PC-9 (cell line): ENCODE results near the gene SESN3.

Experiments
- EZH2 ChIP-seq: fragments of 200-600 bp; sonication (generic); IDR thresholded peaks from 2 replicates; pipeline ENCODE4 v1.8.0; 2017; ENCODE audit warnings: antibody characterized with exemption, low read depth
- TF ChIP-seq, protein P1 (sequence below): fragments of 200-600 bp; sonication (generic); conservative IDR thresholded peaks from 2 replicates; pipeline ENCODE4 v1.6.1; 2017; ENCODE audit warnings: mixed run types, antibody characterized with exemption, mild to moderate bottlenecking, moderate library complexity

DNA sequence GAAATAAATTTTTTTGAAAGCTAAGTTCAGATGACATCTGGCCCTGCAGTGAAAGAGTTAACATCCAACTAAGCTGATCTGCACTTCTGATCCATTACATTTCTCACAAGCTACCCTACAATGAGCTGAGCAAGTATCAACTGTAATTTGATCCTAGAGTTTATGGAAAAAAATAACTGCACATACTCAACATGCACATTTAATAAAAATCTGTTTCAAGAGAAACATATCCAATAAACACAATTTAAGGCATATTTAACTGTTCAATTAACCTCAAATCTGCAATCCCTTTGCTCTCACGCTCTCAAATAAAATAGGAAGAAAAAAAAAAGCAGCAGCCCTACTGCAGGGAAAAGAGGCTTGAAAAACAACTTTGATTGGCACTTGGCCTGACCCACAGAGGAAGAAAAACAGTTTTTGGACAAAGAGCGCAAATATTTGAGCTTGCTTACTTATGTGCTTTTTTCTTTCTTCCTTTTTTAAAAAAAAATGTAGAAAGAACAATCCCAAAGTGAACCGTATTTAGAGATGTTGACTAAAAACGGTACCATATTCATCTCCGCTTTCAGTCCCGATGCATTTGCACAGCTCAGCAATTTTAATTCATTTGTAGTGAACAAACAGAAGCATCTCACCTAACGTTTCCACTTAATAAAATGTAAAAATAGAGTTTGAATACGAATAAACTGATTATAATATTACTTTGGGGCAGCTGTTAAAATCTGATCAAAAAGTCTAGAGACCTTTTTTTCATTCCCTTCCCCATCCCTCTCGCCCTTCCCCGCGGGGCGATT, 1.6 kb downstream of the SESN3 start:
- TF ChIP-seq EZH2: no peak
- TF ChIP-seq, protein P1, sequence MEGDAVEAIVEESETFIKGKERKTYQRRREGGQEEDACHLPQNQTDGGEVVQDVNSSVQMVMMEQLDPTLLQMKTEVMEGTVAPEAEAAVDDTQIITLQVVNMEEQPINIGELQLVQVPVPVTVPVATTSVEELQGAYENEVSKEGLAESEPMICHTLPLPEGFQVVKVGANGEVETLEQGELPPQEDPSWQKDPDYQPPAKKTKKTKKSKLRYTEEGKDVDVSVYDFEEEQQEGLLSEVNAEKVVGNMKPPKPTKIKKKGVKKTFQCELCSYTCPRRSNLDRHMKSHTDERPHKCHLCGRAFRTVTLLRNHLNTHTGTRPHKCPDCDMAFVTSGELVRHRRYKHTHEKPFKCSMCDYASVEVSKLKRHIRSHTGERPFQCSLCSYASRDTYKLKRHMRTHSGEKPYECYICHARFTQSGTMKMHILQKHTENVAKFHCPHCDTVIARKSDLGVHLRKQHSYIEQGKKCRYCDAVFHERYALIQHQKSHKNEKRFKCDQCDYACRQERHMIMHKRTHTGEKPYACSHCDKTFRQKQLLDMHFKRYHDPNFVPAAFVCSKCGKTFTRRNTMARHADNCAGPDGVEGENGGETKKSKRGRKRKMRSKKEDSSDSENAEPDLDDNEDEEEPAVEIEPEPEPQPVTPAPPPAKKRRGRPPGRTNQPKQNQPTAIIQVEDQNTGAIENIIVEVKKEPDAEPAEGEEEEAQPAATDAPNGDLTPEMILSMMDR: no peak
